MCF 10A (cell line): Measurements from ENCODE around the gene FAM9B. TPM values are rescaled to one million over a fixed set of nuclear protein-coding genes. Genes with fewer than 3 reads are reported as not detected.

Source experiments
- BruUV-seq: library from RNA; stranded (reverse); fragments of 400-500 nt; replicated peaks from 2 replicates; lab custom pipeline; 2021; lab: Mats Ljungman, UMichigan
- CTCF ChIA-PET: fragments of 300-600 bp; sonication (Branson Sonifier 250); formaldehyde crosslinking; extraction: SDS; loops from one replicate; lab custom pipeline; 2021; ENCODE audit warnings: antibody characterized with exemption, inconsistent platforms; lab: Yijun Ruan, JAX
- POLR2A ChIA-PET: fragments of 300-600, 350-650 bp; sonication (Branson Sonifier 250); formaldehyde crosslinking; extraction: SDS; loops from one replicate; lab custom pipeline; 2020; ENCODE audit warnings: antibody characterized with exemption, inconsistent platforms; lab: Yijun Ruan, JAX
- DNase-seq: peaks from one replicate; pipeline ENCODE4 v3.0.0-alpha.2; 2018; ENCODE audit not compliant: unreplicated experiment
- H3K27ac Mint-ChIP-seq: one replicate; pipeline ENCODE4 v1.8.0; 2022; ENCODE audit warnings: mild to moderate bottlenecking, low read depth, mixed read lengths; ENCODE audit not compliant: unreplicated experiment
- H3K27me3 Mint-ChIP-seq: one replicate; pipeline ENCODE4 v1.8.0; 2022; ENCODE audit warnings: mixed read lengths; ENCODE audit not compliant: insufficient read depth, unreplicated experiment
- H3K36me3 Mint-ChIP-seq: one replicate; pipeline ENCODE4 v1.8.0; 2022; ENCODE audit warnings: mild to moderate bottlenecking, moderate library complexity, mixed read lengths; ENCODE audit not compliant: insufficient read depth, unreplicated experiment
- H3K4me1 Mint-ChIP-seq: one replicate; pipeline ENCODE4 v1.8.0; 2022; ENCODE audit warnings: mixed read lengths; ENCODE audit not compliant: insufficient read depth, unreplicated experiment
- H3K4me3 Mint-ChIP-seq: one replicate; pipeline ENCODE4 v1.8.0; 2022; ENCODE audit warnings: mild to moderate bottlenecking, moderate library complexity, mixed read lengths; ENCODE audit not compliant: unreplicated experiment
- H3K9me3 Mint-ChIP-seq: one replicate; pipeline ENCODE4 v1.8.0; 2022; ENCODE audit warnings: mixed read lengths; ENCODE audit not compliant: unreplicated experiment
- CTCF ChIP-seq: fragments of 200-600 bp; IDR thresholded peaks from one replicate; pipeline ENCODE4 v1.8.0; 2022; ENCODE audit warnings: antibody characterized with exemption, mild to moderate bottlenecking; ENCODE audit not compliant: unreplicated experiment
- intact Hi-C: fragments of 100-400 bp; cut with micrococcal nuclease; formaldehyde crosslinking; loops from 2 replicates; pipeline ENCODE4 v1.14.1; 2022
- total RNA-seq: library from RNA; stranded (reverse); gene quantifications from 2 replicates; pipeline ENCODE4 v1.2.3, GENCODE V29; 2022

The FAM9B gene
- total RNA-seq, 1 experiment from 2014 or later = 0.40 TPM

- H3K4me1 Mint-ChIP-seq = peaks cover 8% of the 10 kb centered on the region
- ChIA-PET CTCF (interaction anchor here (1.5 kb wide), 1 partner anchor 17 kb away, joined by 6 read pairs; no protein-coding TSS in a partner anchor), POLR2A (no interaction called here)
- DNase-seq = no peak
- H3K9me3 Mint-ChIP-seq = no peaks in the 10 kb centered on the region
- no TSS peak for BruUV-seq
- no peak overlapping the region for H3K27ac Mint-ChIP-seq
- intact Hi-C loops = no loop called here
- no peak for TF ChIP-seq CTCF
- no peak overlapping the region for H3K4me3 Mint-ChIP-seq
- no peaks in the 10 kb centered on the region for H3K27me3 Mint-ChIP-seq
- no peaks in the 10 kb centered on the region for H3K36me3 Mint-ChIP-seq
Observed at GRCh38 chrX:8987672-8988250, 46.2 kb downstream of the FAM9B start.

DNA sequence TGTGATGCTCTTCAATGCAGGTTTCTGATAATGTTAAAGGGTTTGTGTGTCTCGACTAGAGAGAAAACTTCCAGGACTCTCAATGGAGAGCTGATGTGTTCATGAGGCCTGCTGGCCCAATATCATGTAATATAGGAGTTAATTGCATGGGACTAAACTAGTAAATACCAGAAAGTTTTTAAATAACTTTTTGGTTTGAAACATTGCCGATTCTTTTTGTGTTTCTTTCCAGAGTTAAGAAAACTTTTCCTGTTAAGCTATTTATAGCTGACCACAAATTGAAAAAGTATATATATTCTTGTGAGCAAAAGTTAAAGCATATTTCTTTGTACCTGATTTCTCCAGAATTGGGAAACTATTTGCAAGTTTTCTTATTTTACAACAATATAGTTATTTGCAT lies 49.7 kb downstream of the FAM9B start:
- no peak for DNase-seq
- H3K4me3 Mint-ChIP-seq = no peak overlapping the region
- H3K27me3 Mint-ChIP-seq = peaks cover 23% of the 10 kb centered on the region
- H3K36me3 Mint-ChIP-seq = no peaks in the 10 kb centered on the region
- CTCF ChIA-PET = interaction anchor here (0.6 to 1.2 kb wide), 3 partner anchors 10 to 693 kb away, joined by 3 read pairs; no protein-coding TSS in a partner anchor
- POLR2A ChIA-PET = no interaction called here
- no peak for TF ChIP-seq CTCF
- no peak overlapping the region for H3K27ac Mint-ChIP-seq
- no TSS peak for BruUV-seq
- H3K9me3 Mint-ChIP-seq = no peaks in the 10 kb centered on the region
- intact Hi-C loops = no loop called here
- H3K4me1 Mint-ChIP-seq = peaks cover 8% of the 10 kb centered on the region

- no peak for DNase-seq
- H3K4me3 Mint-ChIP-seq = no peak overlapping the region
- H3K4me1 Mint-ChIP-seq = no peaks in the 10 kb centered on the region
- H3K36me3 Mint-ChIP-seq = no peaks in the 10 kb centered on the region
- TF ChIP-seq CTCF = no peak
- no TSS peak for BruUV-seq
- POLR2A ChIA-PET = no interaction called here
- CTCF ChIA-PET = no interaction called here
- no peaks in the 10 kb centered on the region for H3K9me3 Mint-ChIP-seq
- intact Hi-C loops = no loop called here
- H3K27ac Mint-ChIP-seq = no peak overlapping the region
- H3K27me3 Mint-ChIP-seq = peaks cover 23% of the 10 kb centered on the region
Observed at GRCh38 chrX:8981723-8982122, 52.2 kb downstream of the FAM9B start.

DNA sequence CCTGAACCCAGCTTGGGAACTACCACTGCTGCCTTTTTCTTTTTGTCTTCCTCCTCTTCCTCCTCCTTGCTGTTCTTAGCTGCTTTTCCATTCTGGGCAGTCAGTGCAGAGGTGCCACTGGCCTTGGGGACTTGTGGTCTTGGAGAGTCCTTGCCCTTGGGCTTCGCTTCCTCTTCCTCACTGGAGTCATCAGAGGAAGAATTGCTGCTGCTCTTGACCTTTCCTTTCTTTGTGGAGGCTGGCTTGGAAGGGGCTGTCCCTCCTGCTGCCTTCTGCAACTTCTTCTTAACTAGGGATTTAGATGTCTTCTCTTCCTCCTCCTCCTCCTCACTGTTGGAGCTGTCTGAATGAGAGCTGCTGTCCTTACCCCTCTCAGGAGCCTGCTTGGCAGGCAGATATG lies 53.2 kb downstream of the FAM9B start:
- H3K36me3 Mint-ChIP-seq = no peaks in the 10 kb centered on the region
- H3K27ac Mint-ChIP-seq = no peak overlapping the region
- no peak for DNase-seq
- peaks cover 23% of the 10 kb centered on the region for H3K27me3 Mint-ChIP-seq
- no peak overlapping the region for H3K4me3 Mint-ChIP-seq
- H3K4me1 Mint-ChIP-seq = no peaks in the 10 kb centered on the region
- ChIA-PET CTCF (no interaction called here), POLR2A (no interaction called here)
- TF ChIP-seq CTCF = no peak
- H3K9me3 Mint-ChIP-seq = no peaks in the 10 kb centered on the region
- intact Hi-C loops = no loop called here
- BruUV-seq = no TSS peak

Other genes starting within 250 kb of the FAM9B start
- not detected in 2 replicates for gene FAM9A, start 232.7 kb downstream of the FAM9B start, total RNA-seq